Measurements from ENCODE around the gene FGF14.
"Not testable (repeated sequence)": the region's sequence is repeated elsewhere in the genome, so short reads cannot be mapped to it uniquely, and the experiment has no call there.

The FGF14 gene

DNA sequence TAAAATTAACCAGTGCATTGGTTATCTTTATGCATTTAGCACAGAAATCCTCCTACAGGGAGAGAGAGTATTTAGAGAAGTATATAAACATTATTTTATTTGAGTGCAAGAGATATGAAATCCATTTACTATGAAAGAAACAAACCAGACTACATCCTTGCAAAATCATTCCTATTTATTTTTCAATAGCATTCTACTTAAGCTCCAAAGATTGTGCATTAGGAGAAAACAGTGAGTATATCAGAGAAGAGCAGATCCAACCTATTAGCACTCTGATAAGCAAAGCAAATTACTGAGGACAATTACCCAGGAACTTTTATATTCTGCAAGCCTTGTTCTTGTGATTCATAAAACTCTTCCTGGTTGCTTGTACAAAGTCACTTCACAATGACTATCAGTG lies 256.1 kb downstream of the FGF14 start:
- no peak overlapping the region for H3K27ac Mint-ChIP-seq
- H3K27me3 Mint-ChIP-seq (ENCODE audit: low read depth, poor library complexity) = peaks cover 3% of the 10 kb centered on the region
- H3K36me3 Mint-ChIP-seq (ENCODE audit: low read depth) = no peaks in the 10 kb centered on the region
- no peaks in the 10 kb centered on the region for H3K9me3 Mint-ChIP-seq
- no peak for TF ChIP-seq CTCF (IDR thresholded peaks at IDR 0.05)
- no peak overlapping the region for H3K4me3 Mint-ChIP-seq
- DNase-seq = no peak
- no peaks in the 10 kb centered on the region for H3K4me1 Mint-ChIP-seq

DNA sequence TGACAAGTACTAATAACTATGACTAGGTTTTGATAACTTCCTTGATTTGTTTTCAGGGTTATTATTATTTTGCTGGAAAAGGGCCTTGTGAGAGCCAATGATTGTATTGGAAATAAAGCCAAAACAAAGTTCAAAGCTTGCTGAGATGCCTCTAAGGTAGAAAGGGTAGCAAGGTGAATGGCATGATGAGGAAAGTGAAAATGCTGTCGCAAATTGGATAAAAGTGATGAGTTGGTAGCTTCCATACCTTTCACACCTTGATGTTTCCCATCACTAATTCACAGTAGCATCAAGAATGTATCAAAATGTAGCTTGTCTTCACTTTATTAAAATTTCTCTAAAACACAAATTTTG lies 259.4 kb downstream of the FGF14 start:
- Mint-ChIP-seq H3K36me3 (ENCODE audit: low read depth) (no peaks in the 10 kb centered on the region), H3K4me1 (no peaks in the 10 kb centered on the region), H3K9me3 (no peaks in the 10 kb centered on the region), H3K4me3 (no peak overlapping the region), H3K27ac (no peak overlapping the region), H3K27me3 (ENCODE audit: low read depth, poor library complexity) (peaks cover 3% of the 10 kb centered on the region)
- no peak for DNase-seq
- no peak for TF ChIP-seq CTCF (IDR thresholded peaks at IDR 0.05)

- no peaks in the 10 kb centered on the region for H3K36me3 Mint-ChIP-seq (ENCODE audit: low read depth)
- no peak overlapping the region for H3K27ac Mint-ChIP-seq
- no peaks in the 10 kb centered on the region for H3K4me1 Mint-ChIP-seq
- H3K9me3 Mint-ChIP-seq = no peaks in the 10 kb centered on the region
- no peak for DNase-seq
- TF ChIP-seq CTCF (IDR thresholded peaks at IDR 0.05) = peak; percentile 80
- H3K4me3 Mint-ChIP-seq = no peak overlapping the region
- H3K27me3 Mint-ChIP-seq (ENCODE audit: low read depth, poor library complexity) = peaks cover 3% of the 10 kb centered on the region
These were observed 260.0 kb downstream of the FGF14 start for GRCh38 chr13:102141625-102142472.

- Mint-ChIP-seq H3K4me3 (no peak overlapping the region), H3K9me3 (no peaks in the 10 kb centered on the region), H3K4me1 (peaks cover 4% of the 10 kb centered on the region), H3K36me3 (ENCODE audit: low read depth) (no peaks in the 10 kb centered on the region), H3K27ac (no peak overlapping the region), H3K27me3 (ENCODE audit: low read depth, poor library complexity) (peaks cover 3% of the 10 kb centered on the region)
- TF ChIP-seq CTCF (IDR thresholded peaks at IDR 0.05) = no peak
- DNase-seq = no peak
These were observed 262.2 kb downstream of the FGF14 start for GRCh38 chr13:102139626-102140025.

DNA sequence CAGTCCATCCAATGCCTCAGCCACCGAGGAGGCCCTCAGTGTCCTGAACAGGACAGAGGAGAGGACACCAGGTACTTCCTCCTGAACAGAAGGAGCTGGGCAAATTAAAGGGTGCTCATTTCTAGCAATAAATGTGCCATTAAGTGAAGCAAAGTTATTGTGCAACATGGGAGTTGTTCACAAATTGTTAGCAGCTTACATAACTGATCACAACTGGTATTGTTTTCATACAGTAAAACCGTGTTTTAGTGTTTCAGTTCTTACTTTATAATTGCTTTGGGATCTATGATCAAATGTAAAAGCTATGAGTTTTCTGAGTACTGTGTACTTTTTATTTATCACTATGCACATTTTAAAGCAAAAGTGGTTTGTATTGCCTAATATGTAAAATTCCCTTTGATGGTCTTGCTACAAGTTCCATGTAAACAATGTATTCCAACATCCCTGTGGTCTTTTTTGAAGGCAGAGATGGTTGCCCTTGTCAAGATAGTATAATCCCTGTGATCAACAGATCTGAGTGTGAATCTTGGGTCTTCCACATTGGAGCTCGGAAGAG lies 263.1 kb downstream of the FGF14 start:
- Mint-ChIP-seq H3K27ac (no peak overlapping the region), H3K27me3 (ENCODE audit: low read depth, poor library complexity) (peaks cover 1% of the 10 kb centered on the region), H3K9me3 (no peaks in the 10 kb centered on the region), H3K36me3 (ENCODE audit: low read depth) (no peaks in the 10 kb centered on the region), H3K4me3 (no peak overlapping the region), H3K4me1 (peaks cover 4% of the 10 kb centered on the region)
- TF ChIP-seq CTCF (IDR thresholded peaks at IDR 0.05) = no peak
- DNase-seq = no peak

DNA sequence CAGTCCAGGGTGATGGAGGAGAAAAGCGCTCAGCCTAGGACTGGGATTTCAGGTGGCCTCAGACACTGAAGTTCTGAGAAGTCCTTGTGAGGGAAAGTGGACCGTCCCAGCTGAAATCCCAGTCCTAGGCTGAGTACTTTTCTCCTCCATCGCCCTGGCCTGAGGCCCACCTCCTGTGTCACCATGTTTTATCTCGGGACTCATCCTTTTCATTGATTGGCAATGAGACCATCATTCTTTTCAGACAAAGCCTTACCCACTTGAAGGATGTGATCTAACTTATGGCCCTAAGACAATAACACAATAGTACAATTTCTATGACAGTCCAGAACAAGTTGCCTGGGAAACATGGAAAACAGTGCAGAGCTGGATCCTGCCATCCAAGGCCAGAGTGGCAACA lies 263.9 kb downstream of the FGF14 start:
- not testable (repeated sequence) for H3K4me1 Mint-ChIP-seq; H3K9me3 Mint-ChIP-seq; H3K4me3 Mint-ChIP-seq; H3K27ac Mint-ChIP-seq; DNase-seq; H3K27me3 Mint-ChIP-seq (ENCODE audit: low read depth, poor library complexity); H3K36me3 Mint-ChIP-seq (ENCODE audit: low read depth)
